ENCODE measurements around the gene ZNF182. TPM values are rescaled to one million over a fixed set of nuclear protein-coding genes. Genes with fewer than 3 reads are reported as not detected.

ZNF182 gene
- total and polyA plus RNA-seq, 9 of the 15 experiments (the other 6 are each of a cell fraction or from before 2014, with no cell fraction given): 0.59 to 5.0 (median 3.9) TPM

- in situ Hi-C loops (cut with MboI) (loop anchor here (10.0 to 25.0 kb wide), 2 partner anchors 201 to 513 kb away; no protein-coding TSS in a partner anchor), intact Hi-C loops (cut with micrococcal nuclease) (loop anchor here (2.0 to 5.0 kb wide), 3 partner anchors 67 to 833 kb away; partner anchors contain the start of genes ARAF and UBA1)
- H3K79me2 ChIP-seq (ENCODE audit: control insufficient read depth, insufficient read depth, low read length): no peaks in the 10 kb centered on the region
- no peaks in the 10 kb centered on the region for H4K20me1 ChIP-seq (replicated peaks; ENCODE audit: control insufficient read depth, insufficient read depth, low read length)
- ChIA-PET POLR2A (no interaction called here), CTCF (ENCODE audit: low intra/inter-chr PET ratio) (interaction anchor here (0.6 to 3.0 kb wide), 9 partner anchors 170 to 832 kb away, joined by 3 to 23 read pairs (median 5); partner anchors contain the start of genes UBA1 and ZNF81)
- no peaks in the 10 kb centered on the region for H3K9me1 ChIP-seq (ENCODE audit: control insufficient read depth, insufficient read depth, low read length)
- 2% methylated on average over 7 of the region's 7 CpGs for WGBS (ENCODE audit: insufficient coverage, low coverage, missing lambda C conversion rate)
- FAIRE-seq: peak; percentile 93
- BruUV-seq (replicated peaks): no TSS peak
- no peaks in the 10 kb centered on the region for H3K4me1 ChIP-seq (replicated peaks in 1 of 2; ENCODE audit: control insufficient read depth in 2 of 2, insufficient read depth in 2 of 2, low read length in 2 of 2)
- no peak overlapping the region for H3K4me3 ChIP-seq
- H3K4me2 ChIP-seq (ENCODE audit: insufficient read depth, low read length): no peak overlapping the region
- peak; percentile 87 for ATAC-seq
- peaks cover 0 to 5% of the 10 kb centered on the region in 2 experiments; a peak in 1 of 5 replicates for H3K27me3 ChIP-seq (ENCODE audit: control insufficient read depth in 2 of 2, insufficient read depth in 2 of 2, low read length in 2 of 2)
- H3K9me3 ChIP-seq (replicated peaks; ENCODE audit: control insufficient read depth, insufficient read depth, low read depth, low read length): no peaks in the 10 kb centered on the region
- no peak overlapping the region for H3K27ac ChIP-seq (ENCODE audit: extremely low read depth, low read depth, low read length)
- peak; percentile 32 to 75 (median 42) for DNase-seq (ENCODE audit: extremely low read depth in 1 of 4, low spot score in 3 of 4)
- H2AFZ ChIP-seq (ENCODE audit: low read depth, low read length): 0 out of 2 replicates have a peak overlapping the region, but pooled peaks have one; percentile 32
- no peaks in the 10 kb centered on the region for H3K36me3 ChIP-seq (ENCODE audit: control insufficient read depth, insufficient read depth, low read length)
- H3K9ac ChIP-seq (ENCODE audit: insufficient read depth in 1 of 2, low read depth in 2 of 2, low read length in 2 of 2): no peak overlapping the region
- TF ChIP-seq MTF1 (CRISPR knock-in tag; IDR thresholded peaks at IDR 0.05; ENCODE audit: borderline replicate concordance): no peak
- no peak for TF ChIP-seq ZNF146 (CRISPR knock-in tag; IDR thresholded peaks at IDR 0.05; ENCODE audit: unreplicated experiment)
- TF ChIP-seq GTF2F1 (IDR thresholded peaks at IDR 0.05; ENCODE audit: low read depth, low read length): no peak
- no peak for TF ChIP-seq FOSL1 (tag; conservative IDR thresholded peaks at IDR 0.05)
- no peak for TF ChIP-seq ZSCAN29 (IDR thresholded peaks at IDR 0.05)
- peak; percentile 28; the same call in 1 of the 2 replicates for TF ChIP-seq STAG1 (CRISPR knock-in tag; IDR thresholded peaks at IDR 0.05; ENCODE audit: borderline replicate concordance)
- TF ChIP-seq MEIS2 (IDR thresholded peaks at IDR 0.05; ENCODE audit: partially characterized antibody): peak; percentile 14
- TF ChIP-seq ZBTB5 (IDR thresholded peaks at IDR 0.05): no peak
- TF ChIP-seq NR1H2 (CRISPR knock-in tag; IDR thresholded peaks at IDR 0.05): no peak
- TF ChIP-seq ZC3H8 (IDR thresholded peaks at IDR 0.05): no peak
- no peak for TF ChIP-seq ETS1 (conservative IDR thresholded peaks at IDR 0.05; ENCODE audit: control insufficient read depth, low read depth, low read length)
- TF ChIP-seq THRA (IDR thresholded peaks at IDR 0.05): no peak
- TF ChIP-seq CTCF (IDR thresholded peaks at IDR 0.05 in 2 of 3, conservative IDR thresholded peaks at IDR 0.05 in 1 of 3; ENCODE audit: insufficient read depth in 2 of 3, low read depth in 1 of 3, low read length in 3 of 3): peak; percentile 68 to 80 (median 68)
- TF ChIP-seq RAD21 (CRISPR knock-in tag; conservative IDR thresholded peaks at IDR 0.05 in 1 of 2, IDR thresholded peaks at IDR 0.05 in 1 of 2): peak; percentile 67 to 82
- TF ChIP-seq SMC3 (conservative IDR thresholded peaks at IDR 0.05; ENCODE audit: insufficient read depth, low read depth, low read length): peak; percentile 42; the same call in 1 of the 2 replicates
- TF ChIP-seq ZNF785 (CRISPR knock-in tag; IDR thresholded peaks at IDR 0.05): no peak
Measured at GRCh38 chrX:48025561-48025960, 21.8 kb upstream of the ZNF182 start.

Data from K562 (cell line).